Measurements from ENCODE around the gene CAMTA1.
"Not testable (repeated sequence)": the region's sequence is repeated elsewhere in the genome, so short reads cannot be mapped to it uniquely, and the experiment has no call there.

Gene CAMTA1

GRCh38 chr1:7149080-7149838 lies 364.0 kb downstream of the CAMTA1 start:
- no peak for DNase-seq (ENCODE audit: low read depth in 2 of 2)

GRCh38 chr1:7150724-7151280 lies 365.5 kb downstream of the CAMTA1 start:
- no peak for DNase-seq (ENCODE audit: low read depth in 2 of 2)

GRCh38 chr1:7151978-7152377 lies 366.7 kb downstream of the CAMTA1 start:
- no peak for DNase-seq (ENCODE audit: low read depth in 2 of 2)

- no peak for DNase-seq (ENCODE audit: low read depth in 2 of 2)
Observed at GRCh38 chr1:7152655-7153054, 367.4 kb downstream of the CAMTA1 start.

GRCh38 chr1:7153464-7153863 lies 368.2 kb downstream of the CAMTA1 start:
- DNase-seq (ENCODE audit: low read depth in 2 of 2) = no peak

GRCh38 chr1:7159116-7159781 lies 374.0 kb downstream of the CAMTA1 start:
- no peak for DNase-seq (ENCODE audit: low read depth in 2 of 2)

- not testable (repeated sequence) for DNase-seq (ENCODE audit: low read depth in 2 of 2)
Observed at GRCh38 chr1:7168554-7168953, 383.3 kb downstream of the CAMTA1 start.

GRCh38 chr1:7171168-7171567 lies 385.9 kb downstream of the CAMTA1 start:
- DNase-seq (ENCODE audit: low read depth in 2 of 2) = no peak

GRCh38 chr1:7171574-7171973 lies 386.3 kb downstream of the CAMTA1 start:
- no peak for DNase-seq (ENCODE audit: low read depth in 2 of 2)

- no peak for DNase-seq (ENCODE audit: low read depth in 2 of 2)
Observed at GRCh38 chr1:7172804-7173203, 387.6 kb downstream of the CAMTA1 start.

- no peak for DNase-seq (ENCODE audit: low read depth in 2 of 2)
Observed at GRCh38 chr1:7174561-7174960, 389.3 kb downstream of the CAMTA1 start.

- no peak for DNase-seq (ENCODE audit: low read depth in 2 of 2)
Observed at GRCh38 chr1:7174980-7175906, 390.0 kb downstream of the CAMTA1 start.

GRCh38 chr1:7177021-7177420 lies 391.8 kb downstream of the CAMTA1 start:
- DNase-seq (ENCODE audit: low read depth in 2 of 2) = no peak

GRCh38 chr1:7177438-7178146 lies 392.3 kb downstream of the CAMTA1 start:
- no peak for DNase-seq (ENCODE audit: low read depth in 2 of 2)

- no peak for DNase-seq (ENCODE audit: low read depth in 2 of 2)
Observed at GRCh38 chr1:7178336-7178735, 393.1 kb downstream of the CAMTA1 start.

GRCh38 chr1:7178741-7179140 lies 393.5 kb downstream of the CAMTA1 start:
- DNase-seq (ENCODE audit: low read depth in 2 of 2) = no peak

GRCh38 chr1:7185721-7186120 lies 400.5 kb downstream of the CAMTA1 start:
- no peak for DNase-seq (ENCODE audit: low read depth in 2 of 2)

GRCh38 chr1:7186382-7187111 lies 401.3 kb downstream of the CAMTA1 start:
- DNase-seq (ENCODE audit: low read depth in 2 of 2) = no peak

GRCh38 chr1:7187112-7187493 lies 401.8 kb downstream of the CAMTA1 start:
- DNase-seq (ENCODE audit: low read depth in 2 of 2) = no peak

- DNase-seq (ENCODE audit: low read depth in 2 of 2) = no peak
Observed at GRCh38 chr1:7190261-7190660, 405.0 kb downstream of the CAMTA1 start.

GRCh38 chr1:7192453-7192852 lies 407.2 kb downstream of the CAMTA1 start:
- no peak for DNase-seq (ENCODE audit: low read depth in 2 of 2)
